Activated T-cell treated with anti-CD3 and anti-CD28 coated beads, Interleukin-2, amount 50 U/mL, for 24 hours (primary cell): ENCODE results near the gene AKR7A3.
"Not testable (repeated sequence)": the region's sequence is repeated elsewhere in the genome, so short reads cannot be mapped to it uniquely, and the experiment has no call there.

Source experiments
- DNase-seq: peaks from one replicate; pipeline ENCODE4 v3.0.0-alpha.2; 2020
- H3K27ac Mint-ChIP-seq: 2 replicates; pipeline ENCODE4 v1.8.0; 2020; ENCODE audit warnings: mild to moderate bottlenecking, mixed read lengths
- H3K27me3 Mint-ChIP-seq: 2 replicates; pipeline ENCODE4 v1.8.0; 2020; ENCODE audit warnings: mixed read lengths
- H3K36me3 Mint-ChIP-seq: 2 replicates; pipeline ENCODE4 v1.8.0; 2020; ENCODE audit warnings: low read depth, mixed read lengths
- H3K4me1 Mint-ChIP-seq: 2 replicates; pipeline ENCODE4 v1.8.0; 2020; ENCODE audit warnings: low read depth, mixed read lengths
- H3K4me3 Mint-ChIP-seq: 2 replicates; pipeline ENCODE4 v1.8.0; 2020; ENCODE audit warnings: mild to moderate bottlenecking, moderate library complexity, mixed read lengths
- H3K9me3 Mint-ChIP-seq: 2 replicates; pipeline ENCODE4 v1.8.0; 2020; ENCODE audit warnings: mixed read lengths

The AKR7A3 gene

DNA sequence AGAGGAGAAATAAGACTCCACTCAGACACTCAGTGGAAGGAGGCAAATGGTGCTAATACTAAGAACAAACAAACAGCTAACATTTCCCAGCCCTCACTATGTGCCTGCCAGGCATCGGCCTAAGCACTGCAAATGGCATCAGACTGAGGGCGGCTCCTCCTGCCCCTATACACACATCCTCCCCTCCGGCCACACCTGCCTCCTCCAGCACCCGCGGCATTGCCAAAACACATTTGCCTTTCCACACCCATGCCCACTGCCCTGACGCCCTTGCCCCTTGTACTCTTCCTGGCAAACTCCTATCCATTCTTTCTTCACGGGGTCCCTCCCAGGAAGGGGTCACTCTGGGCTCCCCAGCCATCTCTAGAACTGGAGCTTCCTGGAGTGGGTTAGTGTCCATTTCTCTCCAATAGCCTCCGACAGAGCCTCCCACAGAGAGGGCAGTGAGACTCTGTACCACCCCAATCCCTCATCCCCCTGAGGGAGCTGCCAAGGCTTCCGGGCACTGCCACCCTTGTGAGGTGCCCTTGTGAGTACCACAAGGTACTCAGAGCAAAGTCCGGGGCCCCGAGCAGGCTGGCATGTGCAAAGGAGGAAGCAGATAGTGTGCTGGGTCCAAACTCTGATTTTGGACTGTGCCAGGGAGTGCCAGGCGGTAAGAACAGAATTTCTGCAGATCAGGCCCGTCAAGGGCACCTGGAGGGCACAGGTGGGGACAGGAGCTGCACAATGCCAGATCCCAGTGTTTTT is 959 bp downstream of the AKR7A3 start:
- peaks cover 4% of the 10 kb centered on the region for H3K36me3 Mint-ChIP-seq
- H3K27ac Mint-ChIP-seq = no peak overlapping the region
- no peaks in the 10 kb centered on the region for H3K9me3 Mint-ChIP-seq
- peak overlapping the region; percentile 53 for H3K4me3 Mint-ChIP-seq
- peaks cover 21% of the 10 kb centered on the region for H3K27me3 Mint-ChIP-seq
- peaks cover 6% of the 10 kb centered on the region for H3K4me1 Mint-ChIP-seq
- DNase-seq = no peak

DNA sequence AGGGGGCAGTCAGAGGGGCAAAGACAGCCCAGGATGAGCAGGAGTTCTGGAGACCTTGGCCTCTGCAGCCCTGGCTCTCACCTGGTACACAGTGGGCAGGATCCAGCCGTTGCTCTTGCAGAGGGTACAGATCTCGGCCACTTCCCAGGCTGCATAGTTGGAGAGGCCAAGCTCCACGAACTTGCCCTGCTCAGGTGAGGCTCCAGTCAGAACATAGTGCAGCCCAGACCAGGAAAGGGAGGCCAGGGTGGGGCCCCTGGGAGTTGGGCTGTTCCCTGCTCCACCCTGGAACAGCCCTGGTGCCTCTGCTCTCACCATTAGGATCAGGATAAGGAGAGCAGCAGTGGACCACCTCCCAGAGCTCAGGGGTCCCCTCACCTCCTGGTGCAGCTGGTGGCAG is 2.8 kb downstream of the AKR7A3 start:
- not testable (repeated sequence) for H3K9me3 Mint-ChIP-seq, H3K4me1 Mint-ChIP-seq, DNase-seq, H3K4me3 Mint-ChIP-seq, H3K36me3 Mint-ChIP-seq, H3K27ac Mint-ChIP-seq
- peaks cover 21% of the 10 kb centered on the region for H3K27me3 Mint-ChIP-seq

DNA sequence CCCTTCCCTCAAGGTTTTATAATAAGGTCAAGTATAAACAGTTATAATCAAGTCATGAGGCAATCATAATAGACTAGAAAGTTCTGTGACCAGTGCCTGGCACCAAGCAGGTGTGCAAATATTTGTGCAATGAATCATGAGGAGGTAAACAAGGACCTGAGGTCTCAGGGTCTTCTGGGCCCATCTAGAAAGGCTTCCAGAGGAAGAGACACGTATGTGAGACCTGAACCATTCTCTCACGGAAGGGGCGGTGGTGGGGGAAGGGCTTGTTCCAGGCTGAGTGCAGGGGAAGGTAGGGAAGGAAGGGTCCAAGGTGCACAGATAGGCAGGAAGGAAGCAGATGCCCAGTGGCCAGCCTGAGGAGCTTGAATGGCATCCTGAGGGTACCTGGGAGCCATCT is 3.2 kb downstream of the AKR7A3 start:
- H3K4me3 Mint-ChIP-seq, DNase-seq, H3K27ac Mint-ChIP-seq, H3K36me3 Mint-ChIP-seq, H3K4me1 Mint-ChIP-seq, H3K9me3 Mint-ChIP-seq: not testable (repeated sequence)
- H3K27me3 Mint-ChIP-seq = peaks cover 21% of the 10 kb centered on the region

DNA sequence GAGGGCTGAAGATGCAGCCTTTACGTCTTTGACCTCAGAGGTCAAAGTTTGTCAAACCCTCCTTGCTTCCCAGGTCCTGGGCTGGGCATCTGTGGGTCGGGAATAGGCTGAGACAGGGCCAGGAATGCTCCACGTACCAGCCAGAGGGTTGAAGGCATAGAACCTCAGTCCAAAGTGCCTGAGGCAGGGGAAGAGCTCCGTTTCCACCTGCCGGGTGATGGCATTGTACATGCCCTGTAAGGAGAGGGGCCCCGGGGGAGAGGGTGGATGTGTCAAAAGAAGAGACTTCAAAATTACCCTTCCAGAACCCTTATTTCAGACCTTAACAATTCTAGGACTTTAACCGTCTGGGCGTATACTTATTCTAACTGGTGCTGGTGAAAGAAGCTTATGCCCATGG is 3.7 kb downstream of the AKR7A3 start:
- DNase-seq = no peak
- H3K27me3 Mint-ChIP-seq = peaks cover 21% of the 10 kb centered on the region
- H3K4me3 Mint-ChIP-seq = no peak overlapping the region
- H3K36me3 Mint-ChIP-seq = no peaks in the 10 kb centered on the region
- H3K9me3 Mint-ChIP-seq = no peaks in the 10 kb centered on the region
- peaks cover 6% of the 10 kb centered on the region for H3K4me1 Mint-ChIP-seq
- no peak overlapping the region for H3K27ac Mint-ChIP-seq

DNA sequence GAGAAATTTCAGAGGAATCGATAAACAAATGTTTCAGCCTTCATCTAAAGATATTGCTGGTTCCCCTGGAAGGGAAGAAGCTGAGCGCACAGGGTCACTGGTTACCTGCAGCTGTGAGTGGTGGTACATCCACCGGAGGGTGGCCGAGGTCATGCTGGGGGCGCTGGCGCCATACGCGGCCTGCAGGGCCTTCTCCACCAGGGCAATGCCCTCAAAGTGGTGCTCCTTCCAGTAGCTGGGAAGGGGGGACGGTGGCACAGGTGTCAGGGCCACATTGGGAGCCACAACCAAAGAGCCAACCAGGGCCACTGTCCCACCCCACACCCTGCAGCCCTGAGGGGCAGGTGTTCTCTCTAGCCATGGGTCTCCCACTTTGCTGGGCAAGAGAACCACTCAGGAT is 4.7 kb downstream of the AKR7A3 start:
- Mint-ChIP-seq H3K4me1 (peaks cover 3% of the 10 kb centered on the region), H3K36me3 (no peaks in the 10 kb centered on the region), H3K4me3 (no peak overlapping the region), H3K27me3 (peaks cover 12% of the 10 kb centered on the region), H3K9me3 (no peaks in the 10 kb centered on the region), H3K27ac (no peak overlapping the region)
- DNase-seq = no peak

DNA sequence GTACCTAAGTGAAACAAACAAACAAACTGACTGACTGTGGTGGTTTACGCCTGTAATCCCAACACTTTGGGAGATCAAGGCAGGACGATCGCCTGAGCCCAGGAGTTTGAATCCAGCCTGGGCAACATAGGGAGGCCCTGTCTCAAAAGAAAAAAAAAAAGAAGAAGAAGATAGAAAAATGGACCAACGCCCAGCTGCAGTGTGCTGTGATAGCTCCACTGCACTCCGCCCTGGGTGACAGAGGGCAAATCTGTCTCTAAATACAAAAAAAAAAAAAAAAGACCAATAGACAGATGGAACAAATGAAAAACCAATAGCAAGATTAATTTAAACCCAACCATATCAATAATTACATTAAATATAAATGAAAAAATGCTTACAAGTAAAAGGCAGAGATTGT is 13.9 kb downstream of the AKR7A3 start:
- H3K27ac Mint-ChIP-seq = no peak overlapping the region
- H3K4me3 Mint-ChIP-seq = no peak overlapping the region
- peaks cover 5% of the 10 kb centered on the region for H3K4me1 Mint-ChIP-seq
- H3K9me3 Mint-ChIP-seq = no peaks in the 10 kb centered on the region
- H3K27me3 Mint-ChIP-seq = peaks cover 30% of the 10 kb centered on the region
- DNase-seq = no peak
- H3K36me3 Mint-ChIP-seq = peaks cover 6% of the 10 kb centered on the region

DNA sequence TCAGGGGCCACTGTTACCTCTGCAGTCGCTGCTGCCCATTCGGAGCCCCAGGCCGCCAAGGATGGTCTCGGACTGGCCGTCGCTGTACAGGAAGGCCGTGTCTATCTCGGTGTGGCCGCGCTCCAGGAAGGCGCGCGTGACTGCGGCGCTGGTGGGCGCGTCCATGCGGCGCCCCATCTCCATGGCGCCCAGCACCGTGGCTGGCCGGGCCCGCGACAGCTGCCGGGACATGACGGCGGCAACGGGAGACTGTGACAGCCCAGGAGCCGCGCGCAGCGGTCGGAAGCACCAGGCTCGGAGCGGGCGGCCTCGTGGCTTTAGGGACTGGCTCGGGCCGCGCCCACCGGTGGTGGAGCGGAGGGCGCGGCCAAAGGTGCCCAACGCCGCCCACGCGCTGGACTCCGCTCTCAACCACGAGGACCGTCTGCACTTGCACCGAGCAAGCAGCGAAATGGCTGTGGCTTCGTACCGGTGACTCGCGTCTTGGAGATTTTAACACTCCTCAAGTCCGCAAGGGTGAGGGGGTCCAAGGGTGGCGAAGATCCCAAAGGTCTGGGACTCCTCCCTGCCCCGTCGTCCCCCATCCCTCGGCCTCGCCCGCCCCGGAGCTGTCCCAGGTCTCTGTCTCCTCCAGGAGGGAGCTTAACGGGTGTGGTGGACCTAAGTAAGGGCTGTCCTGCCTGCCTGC is 14.6 kb downstream of the AKR7A3 start:
- not testable (repeated sequence) for DNase-seq, H3K27ac Mint-ChIP-seq, H3K4me1 Mint-ChIP-seq, H3K4me3 Mint-ChIP-seq, H3K9me3 Mint-ChIP-seq, H3K36me3 Mint-ChIP-seq
- peaks cover 30% of the 10 kb centered on the region for H3K27me3 Mint-ChIP-seq

DNA sequence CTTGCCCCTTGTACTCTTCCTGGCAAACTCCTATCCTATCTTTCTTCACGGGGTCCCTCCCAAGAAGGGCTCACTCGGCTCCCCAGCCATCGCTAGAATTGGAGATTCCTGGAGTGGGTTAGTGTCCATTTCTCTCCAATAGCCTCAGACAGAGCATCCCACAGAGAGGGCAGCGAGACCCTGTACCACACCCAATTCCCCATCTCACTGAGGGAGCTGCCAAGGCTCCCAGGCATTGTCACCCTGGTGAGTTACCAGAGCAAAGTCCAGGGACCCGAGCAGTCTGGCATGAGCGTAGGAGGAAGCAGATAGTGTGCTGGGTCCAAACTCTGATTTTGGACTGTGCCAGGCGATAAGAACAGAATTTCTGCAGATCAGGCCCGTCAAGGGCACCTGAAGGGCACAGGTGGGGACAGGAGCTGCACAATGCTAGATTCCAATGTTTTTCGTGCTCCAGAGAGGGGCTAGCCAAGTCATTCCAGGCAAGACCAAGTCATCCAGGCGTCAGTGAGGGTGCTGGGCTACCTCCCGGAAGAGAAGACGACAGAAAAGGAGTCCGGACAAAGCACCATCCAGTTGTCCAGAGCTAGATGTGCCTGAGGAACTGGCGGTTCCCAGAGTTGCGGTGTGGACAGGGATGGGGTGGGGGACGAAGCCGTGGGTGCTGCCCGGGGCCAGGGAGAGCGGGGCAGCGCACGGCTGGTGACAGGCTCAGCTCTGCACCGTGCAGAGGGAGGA is 15.3 kb downstream of the AKR7A3 start:
- H3K4me1 Mint-ChIP-seq = peaks cover 5% of the 10 kb centered on the region
- no peak for DNase-seq

DNA sequence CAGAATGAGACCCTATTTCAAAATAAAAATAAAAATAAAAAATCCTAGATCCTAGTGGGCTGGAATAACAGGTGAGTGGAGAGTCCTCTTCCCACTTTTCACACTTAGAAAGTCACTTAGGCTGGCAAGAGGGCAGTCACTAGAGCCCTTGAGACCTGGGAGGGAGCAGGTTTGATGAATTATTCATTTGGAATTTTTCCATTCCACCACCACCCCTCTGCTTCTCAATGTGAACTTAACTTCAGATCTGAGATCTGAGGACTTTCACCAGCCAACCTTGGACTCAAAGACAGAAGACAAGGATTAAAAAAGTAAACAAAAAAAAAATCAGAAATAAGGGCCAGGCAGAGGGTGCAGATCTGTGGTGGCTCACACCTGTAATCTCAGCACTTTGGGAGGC is 16.5 kb downstream of the AKR7A3 start:
- DNase-seq = no peak
- Mint-ChIP-seq H3K9me3 (no peaks in the 10 kb centered on the region), H3K27me3 (peaks cover 30% of the 10 kb centered on the region), H3K4me1 (peaks cover 5% of the 10 kb centered on the region), H3K27ac (no peak overlapping the region), H3K4me3 (no peak overlapping the region), H3K36me3 (peaks cover 6% of the 10 kb centered on the region)

More for the DNA sequence above, 15.3 kb downstream of the AKR7A3 start:
- Mint-ChIP-seq H3K27ac (no peak overlapping the region), H3K9me3 (no peaks in the 10 kb centered on the region), H3K27me3 (peaks cover 30% of the 10 kb centered on the region), H3K36me3 (peaks cover 6% of the 10 kb centered on the region), H3K4me3 (no peak overlapping the region)

DNA sequence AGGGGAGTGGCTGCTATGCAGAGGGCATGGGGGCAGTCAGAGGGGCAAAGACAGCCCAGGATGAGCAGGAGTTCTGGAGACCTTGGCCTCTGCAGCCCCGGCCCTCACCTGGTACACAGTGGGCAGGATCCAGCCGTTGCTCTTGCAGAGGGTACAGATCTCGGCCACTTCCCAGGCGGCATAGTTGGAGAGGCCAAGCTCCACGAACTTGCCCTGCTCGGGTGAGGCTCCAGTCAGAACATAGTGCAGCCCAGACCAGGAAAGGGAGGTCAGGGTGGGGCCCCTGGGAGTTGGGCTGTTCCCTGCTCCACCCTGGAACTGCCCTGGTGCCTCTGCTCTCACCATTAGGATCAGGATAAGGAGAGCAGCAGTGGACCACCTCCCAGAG is 18.2 kb downstream of the AKR7A3 start:
- H3K4me1 Mint-ChIP-seq, H3K36me3 Mint-ChIP-seq, H3K27ac Mint-ChIP-seq, H3K9me3 Mint-ChIP-seq, H3K4me3 Mint-ChIP-seq, DNase-seq: not testable (repeated sequence)
- H3K27me3 Mint-ChIP-seq = peaks cover 25% of the 10 kb centered on the region

DNA sequence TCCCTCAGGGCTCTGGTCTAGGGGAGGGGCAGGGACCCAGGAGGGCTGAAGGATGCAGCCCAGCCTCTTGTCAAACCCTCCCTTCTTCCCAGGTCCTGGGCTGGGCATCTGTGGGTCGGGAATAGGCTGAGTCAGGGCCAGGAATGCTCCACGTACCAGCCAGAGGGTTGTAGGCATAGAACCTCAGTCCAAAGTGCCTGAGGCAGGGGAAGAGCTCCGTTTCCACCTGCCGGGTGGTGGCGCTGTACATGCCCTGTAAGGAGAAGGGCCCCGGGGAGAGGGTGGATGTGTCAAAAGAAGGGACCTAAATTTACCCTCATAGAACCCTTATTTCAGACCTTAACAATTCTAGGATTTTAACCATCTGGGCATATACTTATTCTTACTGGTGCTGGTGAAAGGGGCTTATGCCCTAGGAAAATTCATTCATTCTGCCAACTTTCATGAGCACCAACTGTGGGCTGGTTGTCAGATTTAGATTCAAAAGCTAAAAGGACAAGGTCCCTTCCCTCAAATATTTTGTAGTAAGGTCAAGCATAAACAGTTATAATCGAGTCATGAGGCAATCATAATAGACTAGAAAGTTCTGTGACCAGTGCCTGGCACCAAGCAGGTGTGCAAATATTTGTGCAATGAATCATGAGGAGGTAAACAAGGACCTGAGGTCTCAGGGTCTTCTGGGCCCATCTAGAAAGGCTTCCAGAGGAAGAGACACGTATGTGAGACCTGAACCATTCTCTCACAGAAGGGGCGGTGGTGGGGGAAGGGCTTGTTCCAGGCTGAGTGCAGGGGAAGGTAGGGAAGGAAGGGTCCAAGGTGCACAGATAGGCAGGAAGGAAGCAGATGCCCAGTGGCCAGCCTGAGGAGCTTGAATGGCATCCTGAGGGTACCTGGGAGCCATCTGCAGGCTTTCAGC is 18.9 kb downstream of the AKR7A3 start:
- DNase-seq, H3K4me3 Mint-ChIP-seq, H3K36me3 Mint-ChIP-seq, H3K9me3 Mint-ChIP-seq, H3K4me1 Mint-ChIP-seq, H3K27ac Mint-ChIP-seq: not testable (repeated sequence)
- peaks cover 25% of the 10 kb centered on the region for H3K27me3 Mint-ChIP-seq

DNA sequence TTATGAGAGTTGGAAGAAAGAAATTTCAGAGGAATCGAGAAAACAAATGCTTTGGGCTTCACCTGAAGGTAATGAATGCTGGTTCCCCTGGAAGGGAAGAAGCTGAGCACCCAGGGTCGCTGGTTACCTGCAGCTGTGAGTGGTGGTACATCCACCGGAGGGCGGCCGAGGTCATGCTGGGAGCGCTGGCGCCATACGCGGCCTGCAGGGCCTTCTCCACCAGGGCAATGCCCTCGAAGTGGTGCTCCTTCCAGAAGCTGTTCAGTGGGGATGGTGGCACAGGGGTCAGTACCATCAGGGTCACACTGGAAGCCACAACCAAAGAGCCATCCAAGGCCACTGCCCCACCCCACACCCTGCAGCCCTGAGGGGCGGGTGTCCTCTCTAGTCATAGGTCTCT is 20.1 kb downstream of the AKR7A3 start:
- Mint-ChIP-seq H3K27ac (no peak overlapping the region), H3K4me1 (peaks cover 2% of the 10 kb centered on the region), H3K36me3 (peaks cover 2% of the 10 kb centered on the region), H3K4me3 (no peak overlapping the region), H3K9me3 (no peaks in the 10 kb centered on the region), H3K27me3 (peaks cover 17% of the 10 kb centered on the region)
- DNase-seq = no peak

DNA sequence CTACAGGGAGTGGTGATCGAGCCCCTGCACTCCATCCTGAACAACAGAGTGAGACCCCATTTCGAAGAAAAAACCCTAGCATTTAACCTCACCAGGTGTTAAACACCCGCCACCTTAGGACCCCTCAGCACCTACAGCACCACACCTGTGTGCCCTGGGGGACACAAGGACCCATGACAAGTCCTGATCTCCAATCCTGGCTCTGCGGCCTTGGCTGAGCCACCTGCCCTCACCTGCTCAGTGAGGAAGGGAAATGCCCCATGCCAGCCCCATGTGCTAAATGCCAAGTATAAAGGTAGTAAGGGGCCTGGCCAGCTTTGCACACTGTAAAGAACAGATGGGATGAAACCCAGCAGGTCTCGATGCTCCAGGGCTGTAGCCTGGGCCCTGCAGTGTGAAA is 25.8 kb downstream of the AKR7A3 start:
- Mint-ChIP-seq H3K27me3 (no peaks in the 10 kb centered on the region), H3K27ac (no peak overlapping the region), H3K36me3 (peaks cover 32% of the 10 kb centered on the region), H3K9me3 (no peaks in the 10 kb centered on the region), H3K4me1 (peaks cover 3% of the 10 kb centered on the region), H3K4me3 (no peak overlapping the region)
- DNase-seq = no peak

DNA sequence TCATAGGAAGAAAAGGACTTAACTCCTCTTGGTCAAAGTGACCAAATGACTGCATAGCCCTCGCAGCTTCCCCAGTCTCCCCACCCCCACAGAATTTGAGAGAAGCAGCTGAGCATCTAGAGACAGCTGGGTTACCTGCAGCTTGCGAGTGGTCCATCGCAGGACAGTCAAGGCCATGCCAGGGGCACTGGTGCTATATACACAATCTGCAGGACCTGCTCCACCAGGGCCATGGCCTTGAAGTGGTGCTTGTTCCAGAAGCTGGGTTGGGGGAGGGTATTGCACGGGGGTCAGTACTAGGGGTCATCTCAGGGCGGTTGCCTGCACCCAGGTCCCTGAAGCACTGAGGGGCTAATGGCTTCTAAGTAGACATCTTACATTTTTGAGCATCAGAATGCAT is 26.5 kb downstream of the AKR7A3 start:
- DNase-seq = no peak
- no peaks in the 10 kb centered on the region for H3K27me3 Mint-ChIP-seq
- H3K9me3 Mint-ChIP-seq = no peaks in the 10 kb centered on the region
- no peak overlapping the region for H3K4me3 Mint-ChIP-seq
- peaks cover 10% of the 10 kb centered on the region for H3K4me1 Mint-ChIP-seq
- peaks cover 39% of the 10 kb centered on the region for H3K36me3 Mint-ChIP-seq
- no peak overlapping the region for H3K27ac Mint-ChIP-seq
